ENCODE measurements around the gene AMER3. TPM values are rescaled to one million over a fixed set of nuclear protein-coding genes. Genes with fewer than 3 reads are reported as not detected.

AMER3 gene
- total RNA-seq, 2 experiments from 2014 or later: not detected

- H3K4me3 Mint-ChIP-seq: no peak overlapping the region
- DNase-seq (no peak), ATAC-seq (no peak)
- ChIA-PET CTCF (no interaction called here), POLR2A (no interaction called here)
- no peaks in the 10 kb centered on the region for H3K9me3 Mint-ChIP-seq (ENCODE audit: low read depth)
- peaks cover 3% of the 10 kb centered on the region for H3K4me1 Mint-ChIP-seq
- no peaks in the 10 kb centered on the region for H3K36me3 Mint-ChIP-seq (ENCODE audit: low read depth)
- no peak overlapping the region for H3K27ac Mint-ChIP-seq
- peaks cover 14% of the 10 kb centered on the region for H3K27me3 Mint-ChIP-seq
- intact Hi-C loops (cut with DNase I, micrococcal nuclease): no loop called here
These were observed 55.1 kb downstream of the AMER3 start for GRCh38 chr2:130810490-130810889.

DNA sequence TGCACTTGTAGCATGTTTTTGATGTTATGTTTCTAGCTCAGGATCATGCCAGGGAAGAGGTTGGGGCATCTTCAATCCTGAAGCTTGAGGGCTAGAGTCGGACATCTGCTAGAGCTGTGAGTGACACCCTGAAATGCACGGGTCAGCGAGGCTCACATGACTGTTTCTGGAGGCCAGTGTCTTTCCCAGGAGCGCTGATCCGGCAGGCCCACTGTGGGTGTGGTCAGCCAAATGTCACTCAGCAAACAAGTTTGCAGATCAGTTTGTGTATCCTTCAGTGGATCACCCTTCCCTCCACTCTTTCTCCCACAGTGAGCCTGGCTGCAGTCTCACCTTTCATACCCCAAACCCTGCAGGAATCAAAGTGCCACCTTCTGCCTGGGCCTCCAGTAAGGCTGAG lies 58.4 kb downstream of the AMER3 start:
- no peak overlapping the region for H3K27ac Mint-ChIP-seq
- CTCF ChIA-PET: interaction anchor here (1.0 kb wide), 1 partner anchor 60 kb away, joined by 5 read pairs; no protein-coding TSS in a partner anchor
- no peak for DNase-seq

DNA sequence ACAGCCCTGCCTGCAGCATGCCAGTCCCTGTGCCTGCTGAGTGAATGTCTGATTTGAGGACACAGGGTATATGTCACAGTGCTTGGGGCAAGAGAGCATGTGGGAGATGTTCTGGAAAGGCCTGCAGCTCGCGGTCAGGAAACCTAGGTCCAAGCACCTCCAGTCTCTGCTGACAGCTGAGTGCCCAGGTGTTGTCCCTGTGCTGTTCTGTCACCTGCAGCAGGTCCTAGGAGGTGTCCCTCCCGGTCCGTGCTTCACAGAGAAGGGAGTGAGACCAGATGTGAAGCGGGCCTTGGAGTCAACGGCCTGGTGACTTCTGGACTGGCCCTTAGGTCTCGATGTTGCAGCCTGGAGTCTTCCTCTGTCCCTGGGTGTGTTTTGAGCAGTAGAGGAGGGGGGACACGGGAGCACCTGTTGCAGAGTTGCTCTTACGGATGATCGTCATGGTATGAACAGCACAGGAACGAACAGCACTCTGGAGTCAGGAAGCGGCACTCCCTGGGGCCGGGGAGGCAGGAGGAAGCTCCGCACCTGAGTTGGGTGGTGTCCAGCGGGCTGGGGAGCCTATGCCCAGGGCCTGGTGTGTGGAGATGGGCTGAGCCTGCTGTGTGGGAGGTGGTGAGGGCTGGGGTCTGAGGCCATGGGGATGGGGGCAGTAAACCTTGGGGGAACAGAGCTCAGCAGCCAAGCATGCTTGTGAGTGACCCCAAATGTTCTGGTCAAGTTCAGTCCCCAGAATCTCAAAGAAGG lies 59.8 kb downstream of the AMER3 start:
- no peak for ATAC-seq

More for the DNA sequence above, 58.4 kb downstream of the AMER3 start:
- Mint-ChIP-seq H3K36me3 (ENCODE audit: low read depth) (no peaks in the 10 kb centered on the region), H3K4me1 (no peaks in the 10 kb centered on the region), H3K9me3 (ENCODE audit: low read depth) (no peaks in the 10 kb centered on the region), H3K27me3 (peaks cover 13% of the 10 kb centered on the region), H3K4me3 (no peak overlapping the region)
- POLR2A ChIA-PET: no interaction called here
- intact Hi-C loops (cut with DNase I, micrococcal nuclease): no loop called here
- no peak for ATAC-seq

More for the DNA sequence above, 59.8 kb downstream of the AMER3 start:
- ChIA-PET POLR2A (no interaction called here), CTCF (interaction anchor here (0.6 kb wide), 1 partner anchor 59 kb away, joined by 3 read pairs; no protein-coding TSS in a partner anchor)
- Mint-ChIP-seq H3K36me3 (ENCODE audit: low read depth) (no peaks in the 10 kb centered on the region), H3K27ac (no peak overlapping the region), H3K9me3 (ENCODE audit: low read depth) (no peaks in the 10 kb centered on the region), H3K4me1 (no peaks in the 10 kb centered on the region), H3K27me3 (peaks cover 13% of the 10 kb centered on the region), H3K4me3 (no peak overlapping the region)
- DNase-seq: no peak
- intact Hi-C loops (cut with DNase I, micrococcal nuclease): no loop called here

Other genes with a start within 250 kb of the AMER3 start
- gene POTEI, start 246.2 kb upstream of the AMER3 start, total RNA-seq: not detected
- not detected for gene CFC1B, start 234.3 kb upstream of the AMER3 start, total RNA-seq
- gene CFC1, start 156.0 kb upstream of the AMER3 start, total RNA-seq: not detected
- not detected for gene POTEJ, start 144.1 kb upstream of the AMER3 start, total RNA-seq
- gene GPR148, start 26.5 kb upstream of the AMER3 start, total RNA-seq: not detected
- gene ARHGEF4, start 81.4 kb downstream of the AMER3 start, total RNA-seq: 1 to 10 TPM; 1.2 to 1.9 TPM